Embryonic facial prominence (tissue), 1 donor: ENCODE results near the gene KRTCAP2.
A peak's percentile ranks its signal among the peaks of the same experiment; 100 is the strongest.
"Not testable (repeated sequence)": the region's sequence is repeated elsewhere in the genome, so short reads cannot be mapped to it uniquely, and the experiment has no call there.

ENCODE experiments used
- DNase-seq: peaks from one replicate; pipeline ENCODE4 v3.0.0-alpha.2; 2016; ENCODE audit errors: extremely low spot score

The KRTCAP2 gene

DNA sequence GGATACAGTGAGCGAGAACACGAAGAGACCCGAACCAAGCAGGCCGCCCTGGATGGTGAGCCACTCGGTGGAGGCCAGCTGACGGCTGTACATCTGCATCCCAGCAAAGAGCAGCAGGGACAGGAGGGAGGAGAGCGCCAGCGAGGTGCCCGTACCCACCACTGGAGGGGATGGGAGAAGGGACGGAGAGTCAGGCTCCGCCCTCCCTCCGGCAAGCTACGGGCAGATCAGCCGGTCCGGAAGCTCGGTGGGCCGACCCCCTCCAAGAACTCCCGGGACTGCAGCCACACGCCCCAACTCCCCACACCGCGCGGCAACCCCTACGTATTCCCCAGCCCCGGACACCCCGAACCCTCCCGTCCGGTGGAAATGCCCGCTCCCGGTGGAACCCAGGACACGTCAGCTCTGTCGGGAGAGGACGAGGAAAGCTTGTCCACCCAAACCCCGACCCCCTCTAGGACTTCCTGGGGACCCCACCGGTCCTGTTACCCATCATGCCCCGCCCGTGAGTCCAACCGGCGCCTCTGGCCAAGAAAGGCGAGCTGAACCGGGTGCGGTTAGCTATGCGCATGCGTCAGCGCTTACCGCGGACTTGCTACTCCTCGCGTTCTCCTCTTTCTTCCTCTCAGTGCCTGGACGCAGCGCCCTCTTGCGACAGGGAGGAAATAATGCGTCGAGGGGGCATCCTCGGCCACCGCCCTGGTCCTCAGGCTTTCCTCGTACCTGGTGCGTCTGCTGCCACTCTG, at the start of gene KRTCAP2:
Gene KRTCAP2, minus strand, starts transcription at position 573 of the 746 bp plus-strand sequence. Its CDS starts 80 bp downstream, at position 493.
- peak; percentile 95 for DNase-seq

DNA sequence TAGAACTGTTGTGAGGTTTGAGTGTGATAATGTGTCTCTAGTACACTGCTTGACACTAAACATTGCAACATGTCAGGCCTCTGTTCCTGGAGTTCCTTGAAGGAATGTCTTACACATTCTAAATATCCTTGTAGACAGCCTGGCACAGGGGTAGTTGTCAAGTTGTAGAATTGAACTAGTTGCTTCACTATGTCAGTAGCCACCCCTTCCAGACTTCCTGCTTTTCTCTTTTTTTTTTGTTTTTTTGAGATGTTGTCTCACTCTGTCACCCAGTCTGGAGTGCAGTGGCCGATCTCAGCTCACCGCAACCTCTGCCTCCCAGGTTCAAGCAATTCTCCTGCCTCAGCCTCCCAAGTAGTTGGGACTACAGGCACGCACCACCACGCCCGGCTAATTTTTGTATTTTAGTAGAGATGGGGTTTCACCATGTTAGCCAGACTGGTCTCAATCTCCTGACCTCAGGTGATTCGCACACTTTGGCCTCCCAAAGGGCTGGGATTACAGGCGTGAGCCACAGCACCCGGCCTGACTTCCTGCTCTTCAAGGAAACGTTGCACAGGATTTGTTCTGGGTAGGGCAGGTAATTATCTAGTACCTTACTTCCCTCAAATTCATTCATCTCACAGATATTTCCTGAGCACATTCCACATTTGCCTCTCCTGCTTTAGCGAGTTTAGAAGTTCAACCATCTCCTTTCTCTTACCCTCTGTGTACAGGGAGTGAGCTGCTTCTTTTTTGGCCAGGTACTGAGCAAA, 47.3 kb upstream of the KRTCAP2 start:
- DNase-seq = not testable (repeated sequence)

DNA sequence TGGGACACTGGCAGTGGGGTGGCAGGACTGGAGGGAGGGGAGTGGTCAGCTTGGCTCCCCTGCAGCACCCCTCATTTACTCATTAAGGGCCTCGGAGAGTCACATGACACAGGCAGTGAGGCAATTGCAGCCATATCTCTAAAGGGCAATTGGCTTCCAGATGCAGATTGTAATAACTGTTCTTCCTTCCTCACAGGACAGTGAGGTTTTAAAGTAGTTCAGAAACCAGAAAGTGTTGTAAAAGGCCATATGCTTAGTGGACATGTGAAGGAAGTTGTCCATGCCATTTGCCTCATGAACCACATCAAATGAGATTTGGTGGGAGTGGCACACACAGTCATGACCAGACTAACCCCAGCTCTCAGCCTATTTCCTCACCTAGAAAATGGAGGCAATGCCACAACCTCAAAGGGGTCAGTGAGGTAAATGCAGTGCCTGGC, 46.5 kb upstream of the KRTCAP2 start:
- DNase-seq = no peak

DNA sequence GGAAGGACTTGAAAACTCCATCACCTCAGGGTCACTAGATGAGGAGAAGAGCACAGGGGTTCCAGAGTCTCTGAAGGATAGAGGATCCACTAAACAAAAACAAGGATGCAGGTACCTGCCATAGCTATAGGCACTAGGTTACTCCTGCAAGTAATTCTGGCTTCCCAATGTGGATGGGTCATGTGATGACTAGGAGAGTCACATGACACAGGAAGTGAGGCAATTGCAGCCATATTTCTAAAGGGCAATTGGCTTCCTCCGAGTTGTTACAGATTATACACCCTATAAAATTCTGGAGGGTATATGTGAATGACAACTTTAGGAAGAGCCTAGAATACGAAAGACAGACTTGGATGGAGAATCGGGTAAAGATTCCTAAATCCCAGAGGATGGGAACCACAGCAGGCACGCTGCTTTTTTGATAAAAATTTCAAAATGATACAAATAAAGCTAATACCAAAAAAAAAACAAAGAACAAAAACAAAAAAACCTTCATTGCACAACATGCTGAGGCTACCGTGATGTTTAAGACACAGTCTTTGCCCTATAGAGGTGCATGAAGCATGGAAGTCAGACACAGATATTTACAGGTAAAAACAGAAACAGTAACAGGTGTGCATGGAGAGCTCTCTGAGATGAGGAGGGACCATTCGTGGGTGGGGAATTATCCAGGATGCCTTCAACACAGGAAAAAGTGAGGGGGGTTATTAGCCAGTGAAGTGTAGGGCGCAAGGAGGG, 45.9 kb upstream of the KRTCAP2 start:
- DNase-seq = peak; percentile 58

DNA sequence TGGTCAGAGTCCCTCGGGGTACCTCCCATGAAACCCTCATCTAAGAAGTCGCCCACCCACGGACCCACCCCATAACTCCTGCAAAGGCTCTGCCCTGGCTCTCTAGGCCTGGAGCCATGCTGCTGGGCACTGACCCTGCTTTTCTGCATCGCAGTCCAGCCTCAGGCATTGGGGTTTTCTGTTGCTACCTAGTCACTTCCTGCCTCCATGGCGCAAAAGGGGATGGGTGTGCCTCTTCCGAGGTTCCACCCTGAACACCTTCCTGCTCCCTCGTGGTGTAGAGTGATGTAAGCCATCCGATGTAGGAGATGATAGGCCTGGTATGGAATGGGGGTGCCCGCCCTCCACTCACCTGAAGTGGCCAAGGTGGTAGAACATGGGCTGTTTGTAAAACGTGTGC, 41.6 kb upstream of the KRTCAP2 start:
- not testable (repeated sequence) for DNase-seq

DNA sequence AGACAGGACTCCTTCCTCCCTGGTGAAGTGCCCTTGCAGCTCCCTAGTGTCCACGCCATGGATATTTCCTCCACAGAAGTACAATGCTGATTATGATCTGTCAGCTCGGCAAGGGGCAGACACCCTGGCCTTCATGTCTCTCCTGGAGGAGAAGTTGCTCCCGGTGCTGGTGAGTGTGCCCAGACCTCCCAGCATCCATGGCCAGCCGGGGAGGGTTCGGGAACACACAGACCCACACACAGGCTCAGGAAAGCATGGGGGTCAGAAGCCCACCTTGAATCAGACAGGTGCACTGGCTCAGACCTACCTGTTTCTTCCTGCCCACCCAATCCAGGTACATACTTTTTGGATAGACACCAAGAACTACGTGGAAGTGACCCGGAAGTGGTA, 38.9 kb upstream of the KRTCAP2 start:
- not testable (repeated sequence) for DNase-seq

DNA sequence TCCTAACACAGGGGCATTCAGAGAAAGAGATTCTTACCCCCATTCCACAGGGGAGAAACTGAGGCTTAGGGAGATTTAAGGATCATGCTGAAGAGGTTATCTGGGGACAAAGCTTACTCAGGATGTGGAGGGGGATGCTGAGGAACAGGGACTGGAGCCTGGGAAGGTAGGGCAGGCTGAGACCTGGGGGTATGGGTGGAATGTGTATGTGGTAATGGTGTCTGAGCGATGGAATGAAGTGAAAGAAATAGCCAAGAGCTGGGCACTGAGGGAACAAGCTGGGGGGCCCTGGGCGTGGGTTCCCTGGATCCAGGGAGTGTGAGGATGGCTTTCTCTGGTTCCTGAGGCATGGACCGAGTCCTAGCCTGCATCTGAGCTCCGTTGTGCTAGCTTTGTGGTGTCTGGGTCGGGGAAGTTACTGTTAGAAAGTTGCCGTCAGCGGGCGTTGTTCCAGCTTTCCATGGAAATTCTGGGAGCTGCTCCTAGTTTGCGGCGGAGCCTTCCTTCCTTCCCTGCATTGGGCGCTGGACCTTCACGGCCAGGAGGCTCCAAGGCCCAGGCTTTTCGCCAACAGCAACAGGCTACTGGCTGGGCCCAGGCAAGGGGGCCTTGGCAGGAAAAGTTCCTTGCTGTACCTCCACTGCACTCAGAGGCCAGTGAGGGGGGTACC, 38.4 kb upstream of the KRTCAP2 start:
- not testable (repeated sequence) for DNase-seq

DNA sequence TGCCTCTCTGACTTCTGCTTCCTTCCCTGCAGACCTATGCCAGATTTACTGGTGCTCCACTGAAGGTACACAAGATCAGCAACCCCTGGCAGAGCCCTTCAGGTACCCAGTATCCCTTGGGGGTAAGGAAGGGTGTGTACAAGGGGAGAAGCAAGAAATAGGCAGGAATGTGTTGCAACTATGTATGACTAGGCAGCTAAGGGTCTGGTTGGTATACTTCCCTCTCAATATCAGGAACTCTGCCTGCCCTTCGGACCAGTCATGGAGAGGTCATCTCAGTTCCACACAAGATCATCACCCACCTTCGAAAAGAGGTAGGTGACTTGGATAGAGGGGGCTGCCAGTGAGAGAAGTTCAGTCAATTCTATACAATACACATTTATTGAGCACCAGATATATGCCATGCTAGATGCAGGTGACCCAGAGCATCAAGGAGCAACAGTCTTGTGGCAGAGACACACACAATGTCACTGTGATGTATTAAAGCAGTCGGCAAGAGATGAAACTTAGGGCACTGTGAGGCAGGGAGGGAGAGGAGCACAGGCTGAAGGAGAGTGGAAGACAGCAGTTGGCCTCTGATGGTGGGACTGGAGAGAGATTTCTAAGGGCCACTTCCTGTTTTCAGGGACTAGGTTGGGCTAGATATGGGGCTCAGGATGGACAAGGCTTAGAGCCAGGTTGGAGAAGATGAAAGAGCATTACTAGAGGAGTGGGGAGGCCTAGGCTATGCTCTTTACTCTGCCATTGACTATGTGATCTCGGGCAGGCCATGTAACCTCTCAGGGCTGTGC, 37.4 kb upstream of the KRTCAP2 start:
- no peak for DNase-seq

DNA sequence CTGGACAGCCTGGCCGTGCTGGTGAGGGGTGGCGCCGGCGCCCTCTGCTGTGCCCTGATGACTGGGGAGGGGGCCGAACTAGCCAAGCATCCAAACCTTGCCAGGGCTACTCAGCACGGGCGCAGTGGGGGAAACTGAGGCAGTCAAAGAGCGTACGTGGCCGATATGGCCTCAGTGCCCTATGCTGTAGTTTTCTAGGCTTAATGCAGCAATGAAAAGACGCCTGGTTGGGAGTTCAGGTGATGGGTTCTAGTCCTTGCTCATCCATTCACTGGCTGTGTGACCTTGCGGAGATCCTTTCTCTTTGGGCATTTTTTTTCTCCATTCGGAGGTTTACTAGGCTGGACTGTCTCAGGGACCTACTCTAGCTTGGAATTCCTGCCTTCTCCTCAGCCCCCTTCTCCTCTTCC, 36.2 kb upstream of the KRTCAP2 start:
- no peak for DNase-seq

DNA sequence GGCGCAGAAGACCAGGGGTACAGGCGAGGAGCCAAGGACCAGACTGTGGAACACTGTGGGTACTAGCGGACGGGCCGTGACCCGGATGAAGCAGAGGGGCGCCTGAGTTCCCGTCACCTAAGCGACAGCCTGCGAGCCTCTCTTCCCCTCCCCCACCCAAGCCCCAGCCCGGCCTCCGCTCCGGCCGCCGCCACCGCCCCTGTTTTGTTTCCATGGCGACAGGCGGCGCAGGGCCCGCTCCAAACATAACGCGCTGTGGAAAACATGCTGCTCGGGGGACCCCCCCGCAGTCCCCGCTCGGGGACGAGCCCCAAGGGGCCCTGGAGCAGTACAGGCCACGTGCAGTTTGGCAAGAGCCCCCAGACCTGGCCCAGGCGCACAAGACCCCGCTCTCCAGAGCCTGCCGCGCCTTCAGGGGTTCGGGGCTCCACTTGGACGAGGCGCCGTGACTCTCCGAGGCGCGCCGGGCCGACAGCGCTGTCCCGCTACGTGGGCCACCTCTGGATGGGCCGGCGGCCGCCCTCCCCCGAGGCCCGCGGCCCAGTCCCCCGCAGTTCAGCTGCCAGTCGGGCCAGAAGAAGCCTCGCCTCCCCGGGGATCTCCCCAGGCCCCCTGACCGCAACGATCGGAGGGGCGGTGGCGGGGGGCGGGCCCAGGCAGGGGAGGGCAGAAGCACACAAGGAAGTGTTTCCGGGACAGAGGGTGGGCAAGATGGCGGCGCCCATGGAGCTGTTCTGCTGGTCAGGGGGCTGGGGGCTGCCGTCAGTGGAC, 35.6 kb upstream of the KRTCAP2 start, which contains the start of gene MTX1:
Gene MTX1, plus strand, starts transcription at position 155 of the 771 bp plus-strand sequence. Its CDS starts 110 bp downstream, at position 265.
- DNase-seq = peak; percentile 91

DNA sequence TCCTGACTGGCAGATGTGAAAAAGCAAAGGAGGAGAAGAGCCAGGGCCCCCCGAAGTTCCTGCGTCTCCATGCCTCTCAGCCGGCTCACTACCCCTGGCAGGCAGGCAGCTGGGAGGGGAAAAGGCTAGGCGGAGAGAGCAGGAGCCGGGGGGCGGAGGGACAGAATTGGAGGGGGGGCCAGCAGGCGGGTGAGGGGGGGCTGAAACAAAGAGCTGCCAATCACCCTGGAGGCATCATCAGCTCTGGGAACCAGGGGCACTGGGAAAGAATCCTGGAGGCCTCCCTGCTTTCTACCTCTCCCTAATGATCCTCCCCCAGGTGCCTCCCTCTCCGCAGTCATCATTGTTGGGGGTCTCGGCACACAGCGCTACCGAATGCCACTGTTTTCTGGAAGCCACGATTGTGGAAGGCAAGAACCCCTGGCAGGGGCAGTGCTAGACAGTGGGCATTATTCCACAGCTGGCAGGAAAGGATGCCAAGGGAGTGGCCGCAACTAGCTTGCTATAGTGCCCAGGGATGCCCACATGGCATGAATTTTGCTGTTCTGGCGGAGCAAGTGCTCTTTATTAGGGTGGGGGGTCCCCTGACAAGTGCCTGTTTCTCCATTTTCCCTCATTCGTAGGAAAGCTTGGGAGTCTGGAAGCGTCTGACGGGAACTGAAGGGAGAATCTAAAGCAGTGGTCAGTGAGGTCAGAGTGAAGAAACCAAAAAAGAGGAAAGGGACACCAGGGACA, 34.9 kb upstream of the KRTCAP2 start, which contains the start of gene THBS3:
Gene THBS3, minus strand, starts transcription at position 92 of the 735 bp plus-strand sequence. Its CDS starts 21 bp downstream, at position 71.
- DNase-seq = peak; percentile 47

DNA sequence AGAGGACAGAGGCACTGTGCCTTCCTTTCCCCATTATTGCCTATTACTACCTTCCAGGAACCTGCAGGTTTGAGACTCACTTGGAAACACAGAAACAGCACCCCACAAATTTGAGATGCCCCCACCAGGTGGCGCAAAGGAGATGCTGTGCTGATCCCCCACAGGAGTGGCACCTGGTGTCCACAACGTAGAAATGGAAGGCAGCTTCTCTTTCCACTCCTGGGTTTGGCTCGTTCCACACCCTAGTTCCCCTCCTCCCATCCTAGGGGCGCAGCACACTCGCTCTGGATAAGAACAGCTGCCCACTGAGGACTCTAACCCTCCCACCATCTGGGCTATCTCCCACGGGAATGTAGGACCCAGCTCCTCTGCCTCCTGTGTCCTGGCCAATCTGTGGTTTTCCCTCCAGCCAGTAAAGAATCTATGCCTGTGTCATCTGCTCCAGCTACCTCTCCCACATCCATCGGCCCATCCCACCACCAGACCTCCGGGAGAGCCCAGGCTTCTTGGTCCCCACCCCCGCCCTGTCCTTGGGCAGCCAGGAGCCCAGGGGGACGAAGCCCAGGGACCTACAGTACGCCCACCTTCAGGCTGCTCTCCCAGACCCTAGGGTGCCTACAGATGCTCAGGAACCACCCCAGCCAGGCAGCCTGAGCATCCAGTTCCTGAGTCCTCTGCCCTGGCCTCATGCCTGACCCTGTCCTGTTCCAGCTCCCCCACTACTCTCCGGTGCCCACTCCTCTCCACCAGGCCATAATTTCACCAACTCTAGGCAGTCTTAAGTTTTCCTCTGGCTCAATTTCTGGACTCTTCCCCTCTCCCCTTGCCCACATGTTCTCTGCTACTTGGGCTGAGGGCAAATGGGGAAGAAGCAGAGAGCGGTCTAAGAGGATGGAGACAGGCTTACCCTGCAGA, 34.0 kb upstream of the KRTCAP2 start:
- peak; percentile 60 for DNase-seq

DNA sequence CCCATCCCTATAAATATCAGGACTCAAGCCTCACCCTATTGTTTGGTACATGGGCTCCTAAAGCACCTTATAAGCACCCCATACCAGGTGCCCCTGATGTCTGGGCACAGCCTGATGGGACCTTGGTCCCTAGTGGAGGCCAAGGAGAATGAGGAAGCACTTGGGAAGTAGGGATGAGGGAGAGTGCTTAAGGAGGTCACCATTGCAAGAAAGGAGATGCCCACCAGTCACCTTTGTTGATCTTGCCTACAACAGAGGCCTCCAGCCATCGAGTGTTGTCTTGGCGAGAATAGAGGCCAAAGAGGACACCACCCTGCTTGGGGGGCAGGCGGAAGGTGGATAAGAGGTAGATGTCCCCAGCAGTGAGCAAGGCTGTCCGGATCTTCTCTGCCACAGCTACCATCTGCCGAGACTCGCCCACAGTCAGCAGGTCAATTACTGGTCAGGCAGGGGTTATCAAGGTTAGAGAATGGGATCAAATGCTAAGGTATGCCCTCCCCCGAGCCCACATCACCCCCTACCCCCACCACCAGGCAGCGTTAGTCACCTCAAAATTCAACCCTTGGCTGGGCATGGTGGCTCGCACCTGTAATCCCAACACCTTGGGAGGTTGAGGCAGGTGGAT, 33.0 kb upstream of the KRTCAP2 start:
- DNase-seq = no peak

DNA sequence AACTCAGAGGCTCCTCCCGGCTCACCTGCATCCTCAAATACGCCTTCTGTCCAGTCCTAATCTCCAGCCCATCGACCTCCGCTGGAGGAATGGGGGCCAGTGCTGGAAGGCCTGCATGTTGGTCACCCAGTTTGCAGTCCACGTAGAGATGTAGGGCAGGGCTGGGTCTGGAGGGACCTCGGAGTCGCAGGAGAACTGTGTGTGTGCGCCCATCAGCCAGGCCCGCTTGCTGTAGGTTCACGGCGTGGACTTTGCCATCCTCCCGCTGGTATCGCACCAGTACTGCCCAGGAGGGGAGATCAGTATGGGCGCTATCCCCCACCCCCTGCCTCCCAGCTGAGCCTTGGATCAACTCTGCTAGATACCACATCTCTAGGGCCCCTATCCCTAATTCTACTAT, 31.9 kb upstream of the KRTCAP2 start:
- no peak for DNase-seq

DNA sequence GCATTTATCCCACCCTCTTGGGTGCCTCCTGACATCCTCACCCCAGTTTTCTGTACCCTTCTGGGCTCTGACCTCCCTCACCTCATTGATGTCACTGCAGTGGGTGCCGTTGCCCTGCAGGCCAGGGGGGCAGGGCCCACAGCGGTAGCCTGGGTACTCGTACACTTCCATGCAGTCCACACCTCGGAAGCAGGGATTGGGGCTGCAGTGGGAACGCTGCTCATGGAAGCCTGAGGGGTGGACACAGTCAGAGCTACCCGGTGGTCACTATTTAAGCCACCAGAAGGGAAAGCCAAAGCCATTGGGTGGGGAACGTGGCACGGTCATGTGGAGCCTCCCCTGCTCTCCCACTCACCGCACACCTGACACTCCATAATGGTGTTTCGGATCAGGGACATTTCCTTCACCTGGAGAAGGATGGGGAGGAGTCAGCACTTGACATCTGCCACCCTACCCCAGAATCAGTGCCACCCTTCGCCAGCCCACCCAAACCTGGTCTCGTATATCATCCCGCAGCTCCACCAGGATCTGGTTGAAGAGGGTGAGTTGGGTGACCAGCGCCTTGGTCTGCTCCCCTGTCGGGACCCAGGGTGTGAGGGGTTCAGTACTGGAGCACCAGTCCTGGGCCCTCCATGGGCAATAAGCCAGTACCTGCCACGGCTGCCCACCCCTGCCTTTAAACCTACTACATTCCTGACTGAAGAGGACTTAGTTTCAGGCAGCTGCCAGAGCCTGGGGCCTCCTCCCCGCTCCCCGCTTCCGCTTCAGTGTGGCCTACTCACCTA, 29.8 kb upstream of the KRTCAP2 start:
- no peak for DNase-seq

DNA sequence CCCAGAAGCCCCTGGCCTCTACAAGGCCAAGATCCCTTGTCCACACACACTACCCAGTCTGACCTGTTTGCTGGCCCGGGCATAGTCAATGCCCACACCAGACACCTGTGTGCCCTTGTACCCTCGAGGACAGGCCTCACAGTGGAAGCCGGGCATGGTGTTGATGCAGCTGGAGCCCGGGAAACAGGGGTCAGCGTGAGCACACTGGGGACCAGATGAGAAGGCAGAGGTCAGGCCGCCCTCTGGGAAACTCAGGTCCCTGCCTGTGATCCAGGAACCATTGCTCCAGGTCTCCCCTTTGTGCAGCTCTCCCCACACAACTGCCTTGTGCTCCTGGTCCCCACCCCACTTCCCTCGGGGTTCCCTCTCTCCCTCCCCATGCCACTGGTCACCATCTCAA, 29.1 kb upstream of the KRTCAP2 start:
- no peak for DNase-seq

DNA sequence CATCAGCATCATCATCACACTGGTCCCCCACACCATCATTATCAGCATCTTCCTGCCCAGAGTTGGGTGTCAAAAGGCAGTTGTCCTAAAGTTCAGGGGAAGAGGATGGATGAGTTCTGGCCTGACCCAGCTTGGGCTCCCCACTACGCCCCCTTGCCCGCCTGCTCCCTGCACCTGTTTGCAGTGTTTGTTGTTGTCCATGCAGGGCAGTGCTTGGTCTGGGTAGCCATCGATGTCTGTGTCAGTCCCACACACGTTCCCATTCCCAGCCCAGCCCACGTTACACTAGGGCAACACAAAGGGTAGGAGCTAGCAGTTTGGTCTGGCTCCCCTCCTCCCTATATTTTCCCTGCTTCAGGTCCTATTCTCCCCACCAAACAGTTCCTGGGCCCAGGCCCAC, 27.8 kb upstream of the KRTCAP2 start:
- DNase-seq = no peak
